Ishikawa (cell line): ENCODE results near the gene SAYSD1.

ENCODE experiments used
- RAD21 ChIP-seq: IDR thresholded peaks from 2 replicates; pipeline ENCODE4 v1.6.1; 2012; ENCODE audit warnings: low read depth
- TF ChIP-seq, protein P1 (sequence below): IDR thresholded peaks from 2 replicates; pipeline ENCODE4 v1.6.1; 2012

DNA sequence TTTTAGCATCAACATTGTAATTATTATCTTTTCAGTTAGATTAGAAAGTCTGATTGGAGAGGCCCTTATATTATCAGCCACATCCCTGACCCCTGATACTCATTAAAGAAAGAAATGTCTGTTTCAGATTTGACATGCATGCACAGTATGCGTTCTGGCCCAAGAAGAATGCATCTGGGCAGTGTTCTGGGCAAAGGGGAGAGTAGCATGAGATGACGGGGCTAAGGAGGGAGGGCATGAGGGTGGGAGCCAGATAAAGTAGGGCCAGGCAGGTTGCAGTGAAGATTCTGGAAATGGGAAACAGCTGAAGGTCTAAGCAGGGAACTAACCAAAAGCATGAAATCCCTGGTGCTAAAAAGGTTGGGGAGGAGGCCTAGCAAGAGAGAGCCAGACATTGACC is 7.3 kb downstream of the SAYSD1 start:
- TF ChIP-seq, protein P1, sequence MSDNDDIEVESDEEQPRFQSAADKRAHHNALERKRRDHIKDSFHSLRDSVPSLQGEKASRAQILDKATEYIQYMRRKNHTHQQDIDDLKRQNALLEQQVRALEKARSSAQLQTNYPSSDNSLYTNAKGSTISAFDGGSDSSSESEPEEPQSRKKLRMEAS: no peak
- TF ChIP-seq RAD21: no peak
